Activated CD4-positive, alpha-beta T cell treated with anti-CD3 and anti-CD28 coated beads, Interleukin-10, Interleukin-2, amounts not matched to agents 100 ng/mL and 50 ng/mL, durations not matched to agents 16 hours and 8 hours (primary cell): ENCODE measurements around the gene GPX7.
A peak's percentile ranks its signal among the peaks of the same experiment; 100 is the strongest.

ENCODE experiments used
- DNase-seq: peaks from one replicate; pipeline ENCODE4 v3.0.0-alpha.2; 2020

The GPX7 gene

GRCh38 chr1:52588535-52588934 is 13.6 kb upstream of the GPX7 start:
- no peak for DNase-seq

DNA sequence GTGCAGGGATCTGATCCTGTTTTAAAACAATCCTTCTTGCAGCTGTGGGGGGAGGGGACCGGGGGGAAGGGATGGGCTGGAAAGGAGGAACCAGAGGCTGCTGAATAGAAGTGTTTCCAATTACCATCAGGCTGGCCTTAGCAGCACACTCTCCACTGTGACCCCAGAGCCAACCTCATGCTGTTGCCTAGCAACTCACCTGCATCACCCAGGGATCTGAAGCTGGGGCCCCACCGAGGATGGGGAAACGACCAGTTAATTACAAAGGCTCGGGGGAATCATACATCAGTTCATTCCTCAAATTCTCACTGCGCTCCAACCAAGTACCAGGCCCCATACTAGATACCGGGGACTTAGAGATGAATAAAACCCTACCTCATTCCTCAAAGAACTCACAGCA is 11.9 kb upstream of the GPX7 start:
- DNase-seq = no peak

DNA sequence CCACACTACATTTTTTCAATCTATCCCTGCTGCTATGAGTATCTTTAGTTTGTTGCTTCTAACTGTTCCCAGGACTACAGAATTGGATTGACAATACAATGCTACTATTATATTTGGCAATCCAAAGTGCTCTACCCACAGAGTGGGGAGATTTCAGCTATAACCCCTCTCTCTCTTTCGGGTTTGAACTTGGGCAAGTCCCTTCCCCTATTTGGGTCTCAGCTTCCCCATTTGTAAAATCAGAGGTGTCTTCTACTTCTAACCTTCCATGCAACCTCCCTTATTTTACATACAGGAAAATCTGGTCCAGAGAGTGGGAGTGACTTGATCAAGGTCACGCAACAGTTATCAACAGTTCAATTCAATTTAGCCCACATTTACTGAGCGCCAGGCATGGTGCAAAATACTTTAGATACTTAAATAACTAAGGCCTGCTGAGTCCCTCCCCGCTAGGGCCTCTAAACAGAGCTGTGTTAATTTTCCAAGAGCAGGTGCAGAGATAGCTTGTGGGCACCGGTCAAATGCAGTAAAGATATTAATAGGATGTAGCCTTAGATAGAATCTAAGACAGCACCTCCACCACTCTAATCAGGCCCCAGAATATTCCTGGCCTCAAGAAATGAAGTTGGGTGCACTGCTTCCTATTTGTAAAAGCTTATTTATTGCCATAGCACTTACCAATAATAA is 9.4 kb upstream of the GPX7 start:
- no peak for DNase-seq

DNA sequence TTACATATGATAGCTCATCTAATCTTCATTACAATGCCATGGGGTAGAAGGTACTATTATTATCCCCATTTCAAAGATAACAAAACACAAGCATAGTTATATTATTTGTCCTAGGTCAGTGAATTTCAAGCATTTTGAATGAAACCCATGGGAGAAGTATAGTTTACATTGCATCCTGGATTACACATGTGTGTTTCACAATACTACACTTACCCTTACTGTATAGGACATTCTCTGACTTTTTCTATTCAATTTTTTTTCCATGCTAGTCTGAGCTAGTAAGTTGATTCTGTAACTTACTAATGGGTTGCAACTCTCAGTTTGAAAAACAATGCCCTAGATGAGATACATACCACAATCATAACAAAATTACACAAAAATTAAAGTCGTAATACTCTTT is 8.7 kb upstream of the GPX7 start:
- DNase-seq = no peak

DNA sequence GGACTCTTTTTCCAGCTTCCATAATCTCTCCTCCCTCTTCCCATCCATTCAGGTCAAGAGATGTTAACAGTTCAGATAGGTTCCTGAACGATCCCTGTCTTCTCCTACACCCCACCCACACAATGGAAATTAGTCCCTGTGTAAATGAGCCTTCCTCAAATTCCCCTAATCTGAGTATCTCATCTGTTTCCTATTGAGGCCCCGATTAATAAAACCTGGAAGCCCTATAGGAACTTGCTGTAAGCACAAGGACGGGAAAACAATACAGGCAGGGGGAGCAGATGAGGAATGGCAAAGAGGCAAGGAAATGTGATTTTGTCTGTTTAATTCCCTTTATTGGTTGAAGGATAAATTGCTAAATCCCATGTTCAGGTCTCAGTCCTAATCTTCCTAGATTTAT is 7.1 kb upstream of the GPX7 start:
- no peak for DNase-seq

- no peak for DNase-seq
Observed at GRCh38 chr1:52597912-52598311, 4.3 kb upstream of the GPX7 start.

DNA sequence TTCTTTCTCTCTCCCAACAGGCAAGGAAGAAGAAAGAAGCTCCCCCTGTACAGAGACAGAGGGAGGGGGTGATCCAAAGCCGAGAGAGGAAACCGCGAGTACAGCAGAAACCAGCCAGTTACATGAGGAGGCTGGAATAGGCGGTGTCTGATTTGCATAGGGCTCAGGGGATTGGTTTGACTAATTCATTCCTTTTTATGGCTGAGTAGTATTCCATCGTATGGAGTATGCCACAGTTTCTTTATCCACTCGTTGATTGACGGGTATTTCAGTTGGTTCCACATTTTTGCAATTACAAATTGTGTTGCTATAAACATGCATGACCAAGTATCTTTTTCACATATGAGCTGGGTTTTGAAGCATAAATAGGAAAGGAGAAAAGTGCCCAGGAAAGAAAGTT is 3.4 kb upstream of the GPX7 start:
- no peak for DNase-seq

DNA sequence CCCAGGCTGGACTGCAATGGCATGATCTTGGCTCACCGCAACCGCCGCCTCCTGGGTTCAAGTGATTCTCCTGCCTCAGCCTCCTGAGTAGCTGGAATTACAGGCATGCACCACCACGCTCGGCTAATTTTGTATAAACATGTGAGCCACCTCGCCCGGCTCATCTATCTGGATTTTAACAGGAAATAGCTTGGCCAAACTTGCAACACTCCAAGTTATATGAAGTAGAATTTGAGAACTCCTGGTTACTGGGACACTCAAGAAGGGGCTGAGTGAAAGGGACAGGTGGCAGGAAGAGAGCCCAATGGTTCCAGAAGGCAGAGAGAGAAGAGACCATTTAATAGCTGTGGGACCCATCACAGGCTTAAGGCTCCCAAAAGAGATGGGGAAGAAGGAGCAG is 2.9 kb upstream of the GPX7 start:
- no peak for DNase-seq

GRCh38 chr1:52600533-52601179 is 1.5 kb upstream of the GPX7 start:
- no peak for DNase-seq

DNA sequence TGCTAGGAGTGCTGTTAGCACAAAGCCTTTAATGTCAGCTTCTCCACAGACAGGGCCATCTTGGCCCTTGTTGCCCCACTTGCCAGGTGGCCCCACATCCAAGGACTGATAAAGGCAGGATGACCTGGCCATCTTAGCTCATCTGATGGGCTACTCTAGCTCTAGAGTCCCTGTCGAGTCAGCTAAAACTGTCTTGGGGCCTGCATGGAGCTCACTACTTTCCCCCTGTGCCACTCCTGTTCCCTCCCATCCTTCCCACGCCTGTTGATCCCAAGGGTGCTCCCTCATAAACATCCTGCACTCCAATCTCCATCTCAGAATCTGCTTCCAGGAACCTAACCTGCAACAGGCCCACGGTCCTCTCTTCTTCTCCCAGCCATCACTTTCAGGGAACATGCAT is 652 bp upstream of the GPX7 start:
- DNase-seq = no peak

GRCh38 chr1:52602856-52603600 is 857 bp downstream of the GPX7 start:
- peak; percentile 37 for DNase-seq

DNA sequence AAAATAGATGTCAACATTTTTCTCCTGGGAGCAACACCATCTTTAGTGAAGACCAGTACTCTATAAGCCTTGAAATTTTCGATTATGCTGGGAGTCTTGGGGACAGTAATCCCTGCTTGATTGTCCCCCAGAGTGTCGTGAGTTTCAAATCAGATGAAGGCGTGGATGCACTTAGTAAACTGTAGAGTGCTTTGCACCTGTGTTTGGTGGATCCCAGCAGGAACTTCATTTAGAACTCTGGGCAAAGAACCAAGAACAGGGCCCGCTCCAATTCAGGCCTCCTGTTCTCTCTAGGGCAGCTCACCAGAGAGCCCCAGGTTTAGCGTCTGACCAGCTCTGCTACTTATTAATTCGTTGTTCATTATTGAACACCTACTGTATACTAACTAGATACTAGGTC is 1.5 kb downstream of the GPX7 start:
- no peak for DNase-seq

GRCh38 chr1:52604063-52604770 is 2.0 kb downstream of the GPX7 start:
- DNase-seq = peak; percentile 4

- no peak for DNase-seq
Observed at GRCh38 chr1:52613636-52614373, 11.6 kb downstream of the GPX7 start.

- no peak for DNase-seq
Observed at GRCh38 chr1:52614671-52615070, 12.5 kb downstream of the GPX7 start.

DNA sequence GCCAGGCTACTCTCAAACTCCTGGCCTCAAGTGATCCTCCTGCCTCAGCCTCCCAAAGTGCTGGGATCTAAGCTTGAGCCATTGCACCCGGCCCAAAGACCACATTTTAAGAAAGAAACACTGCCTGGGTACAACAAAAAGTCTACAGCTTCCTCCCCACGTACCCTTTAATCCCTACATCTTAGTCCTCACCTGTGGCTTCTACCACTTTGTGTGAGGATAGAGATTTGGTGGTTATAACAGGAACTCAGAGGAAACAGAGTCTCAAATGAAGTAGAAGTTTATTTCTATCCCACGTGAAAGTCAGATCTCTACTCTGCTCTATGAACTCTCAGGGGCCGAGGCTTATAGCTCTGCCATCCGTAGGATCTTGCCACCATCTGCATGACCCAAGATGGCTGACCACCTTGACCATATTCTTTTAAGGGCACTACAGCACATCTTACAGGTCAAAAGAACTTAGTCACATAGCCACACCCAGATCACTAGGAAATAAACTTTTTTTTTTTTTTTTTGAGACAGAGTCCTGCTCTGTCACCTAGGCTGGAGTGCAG is 13.4 kb downstream of the GPX7 start:
- no peak for DNase-seq

DNA sequence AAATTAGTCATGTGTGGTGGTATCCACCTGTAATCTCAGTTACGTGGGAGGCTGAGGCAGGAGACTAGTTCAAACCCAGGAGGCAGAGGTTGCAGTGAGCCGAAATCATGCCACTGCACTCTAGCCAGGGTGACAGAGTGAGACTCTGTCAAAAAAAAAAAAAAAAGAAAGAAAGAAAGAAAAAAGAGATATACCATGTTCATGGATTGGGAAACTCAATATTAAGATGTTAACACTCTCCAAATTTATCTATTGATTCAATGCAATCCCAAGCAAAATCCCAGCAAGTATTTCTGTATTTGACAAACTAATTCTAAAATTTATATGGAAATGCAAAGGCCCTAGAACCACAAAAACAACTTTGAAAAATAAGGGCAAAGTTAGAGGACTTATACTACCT is 19.8 kb downstream of the GPX7 start:
- no peak for DNase-seq

DNA sequence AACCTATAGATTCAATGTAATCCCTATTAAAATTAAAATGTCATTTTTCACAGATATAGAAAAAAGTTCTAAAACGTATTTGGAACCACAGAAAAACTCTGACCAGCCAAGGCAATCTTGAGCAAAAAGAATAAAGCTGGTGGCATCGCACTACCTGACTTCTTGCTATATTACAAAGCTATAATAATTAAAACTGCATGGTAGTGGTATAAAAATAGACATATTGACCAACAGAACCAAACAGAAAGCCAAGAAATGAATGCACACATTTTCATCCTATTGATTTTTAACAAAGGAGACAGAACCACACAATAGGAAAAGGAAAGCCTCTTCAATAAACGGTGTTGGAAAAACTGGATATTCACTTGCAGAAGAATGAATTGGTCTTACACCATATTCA is 21.6 kb downstream of the GPX7 start:
- DNase-seq = no peak

- DNase-seq = no peak
Observed at GRCh38 chr1:52627028-52627427, 24.9 kb downstream of the GPX7 start.

GRCh38 chr1:52628614-52629324 is 26.6 kb downstream of the GPX7 start:
- DNase-seq = no peak

- DNase-seq = no peak
Observed at GRCh38 chr1:52629325-52629643, 27.1 kb downstream of the GPX7 start.

DNA sequence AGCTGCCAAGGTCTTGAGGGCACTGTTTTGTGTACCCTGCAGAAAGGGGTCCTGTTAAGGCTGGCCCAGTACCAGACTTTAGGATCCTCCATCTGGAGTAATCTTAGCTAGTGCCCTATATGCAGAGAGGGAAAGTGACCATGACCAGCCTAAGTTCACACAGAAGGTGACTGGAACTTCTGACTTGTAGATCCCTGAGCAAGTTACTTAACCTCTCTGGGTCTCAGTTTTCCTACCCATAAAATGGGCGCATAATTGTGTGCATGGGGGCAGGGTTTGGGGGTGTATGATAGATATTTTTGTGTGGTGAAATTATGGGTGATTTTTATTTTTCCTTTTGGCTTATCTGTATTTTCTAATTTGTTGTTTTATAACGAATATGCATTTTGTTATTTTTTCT is 27.5 kb downstream of the GPX7 start:
- DNase-seq = no peak
